Measurements from ENCODE around the gene PTPN20.

PTPN20 gene

DNA sequence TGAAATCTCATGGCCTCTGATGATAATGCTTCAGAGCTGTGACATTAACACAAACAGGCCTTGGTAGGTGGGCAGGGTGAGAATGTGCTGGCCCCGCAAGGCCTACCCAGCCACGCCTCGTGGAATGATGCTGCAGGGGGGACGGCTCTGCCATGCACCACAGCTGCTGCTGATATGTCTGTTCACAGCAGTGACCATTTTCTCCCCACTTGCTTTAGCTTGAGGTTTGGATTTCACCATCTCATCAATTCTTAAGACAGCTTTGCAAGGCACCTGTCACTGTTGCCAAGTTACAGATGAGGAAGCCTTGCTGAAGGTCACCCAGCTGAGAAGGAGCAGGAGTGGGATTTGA lies 128.3 kb downstream of the PTPN20 start:
- no peak overlapping the region for H3K4me3 ChIP-seq (replicated peaks; ENCODE audit: low read depth, low read length)
- TF ChIP-seq, protein P1, sequence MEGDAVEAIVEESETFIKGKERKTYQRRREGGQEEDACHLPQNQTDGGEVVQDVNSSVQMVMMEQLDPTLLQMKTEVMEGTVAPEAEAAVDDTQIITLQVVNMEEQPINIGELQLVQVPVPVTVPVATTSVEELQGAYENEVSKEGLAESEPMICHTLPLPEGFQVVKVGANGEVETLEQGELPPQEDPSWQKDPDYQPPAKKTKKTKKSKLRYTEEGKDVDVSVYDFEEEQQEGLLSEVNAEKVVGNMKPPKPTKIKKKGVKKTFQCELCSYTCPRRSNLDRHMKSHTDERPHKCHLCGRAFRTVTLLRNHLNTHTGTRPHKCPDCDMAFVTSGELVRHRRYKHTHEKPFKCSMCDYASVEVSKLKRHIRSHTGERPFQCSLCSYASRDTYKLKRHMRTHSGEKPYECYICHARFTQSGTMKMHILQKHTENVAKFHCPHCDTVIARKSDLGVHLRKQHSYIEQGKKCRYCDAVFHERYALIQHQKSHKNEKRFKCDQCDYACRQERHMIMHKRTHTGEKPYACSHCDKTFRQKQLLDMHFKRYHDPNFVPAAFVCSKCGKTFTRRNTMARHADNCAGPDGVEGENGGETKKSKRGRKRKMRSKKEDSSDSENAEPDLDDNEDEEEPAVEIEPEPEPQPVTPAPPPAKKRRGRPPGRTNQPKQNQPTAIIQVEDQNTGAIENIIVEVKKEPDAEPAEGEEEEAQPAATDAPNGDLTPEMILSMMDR (IDR thresholded peaks at IDR 0.05; ENCODE audit: low read length, missing control alignments), result no peak
- no peak for DNase-seq (ENCODE audit: low read depth)

DNA sequence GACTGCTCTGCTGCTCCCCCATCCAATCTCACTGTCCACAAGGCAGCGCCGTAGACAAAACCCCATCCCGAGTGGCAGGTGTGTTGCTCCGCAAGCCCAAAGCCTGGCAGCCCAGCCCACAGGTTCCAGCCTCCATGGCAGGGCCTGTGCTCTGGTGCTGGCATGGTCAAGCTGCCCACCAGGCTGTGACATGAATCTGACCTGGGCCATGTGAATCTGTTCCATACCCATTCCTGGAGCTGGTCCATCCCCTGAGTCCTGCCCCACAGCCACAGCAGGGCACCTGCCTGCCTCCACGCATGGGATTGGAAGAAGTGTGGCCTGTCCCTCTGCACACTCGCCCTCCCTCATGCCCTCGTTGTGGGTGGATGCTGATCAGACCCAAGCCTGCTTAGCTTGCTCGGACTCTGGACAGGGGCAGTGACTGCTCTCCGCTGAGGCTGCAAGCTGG lies 128.8 kb downstream of the PTPN20 start:
- H3K4me3 ChIP-seq (replicated peaks; ENCODE audit: low read depth, low read length), result no peak overlapping the region
- DNase-seq (ENCODE audit: low read depth), result no peak
- TF ChIP-seq, protein P1 (IDR thresholded peaks at IDR 0.05; ENCODE audit: low read length, missing control alignments), result no peak

DNA sequence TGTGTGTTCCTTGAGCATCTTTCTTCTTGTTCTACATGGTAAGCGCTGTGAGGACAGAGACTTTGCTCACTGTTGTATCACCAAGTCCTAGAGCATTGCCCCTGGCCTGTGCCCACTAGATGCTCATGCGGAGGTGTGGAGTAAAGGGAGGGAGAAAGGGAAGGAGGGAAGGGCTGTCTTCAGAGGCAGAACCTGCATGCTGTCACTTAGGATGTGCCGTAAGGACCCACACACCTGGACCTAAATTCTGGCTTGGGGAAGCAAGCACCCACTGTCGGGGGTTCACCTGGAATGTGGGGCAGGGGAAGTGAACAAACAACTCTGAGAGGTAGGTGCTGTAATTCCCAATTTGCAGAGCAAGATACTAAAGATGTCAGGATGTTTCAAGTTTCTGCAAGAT lies 129.5 kb downstream of the PTPN20 start:
- DNase-seq (ENCODE audit: low read depth), result no peak
- no peak overlapping the region for H3K4me3 ChIP-seq (replicated peaks; ENCODE audit: low read depth, low read length)
- TF ChIP-seq, protein P1 (IDR thresholded peaks at IDR 0.05; ENCODE audit: low read length, missing control alignments), result no peak

DNA sequence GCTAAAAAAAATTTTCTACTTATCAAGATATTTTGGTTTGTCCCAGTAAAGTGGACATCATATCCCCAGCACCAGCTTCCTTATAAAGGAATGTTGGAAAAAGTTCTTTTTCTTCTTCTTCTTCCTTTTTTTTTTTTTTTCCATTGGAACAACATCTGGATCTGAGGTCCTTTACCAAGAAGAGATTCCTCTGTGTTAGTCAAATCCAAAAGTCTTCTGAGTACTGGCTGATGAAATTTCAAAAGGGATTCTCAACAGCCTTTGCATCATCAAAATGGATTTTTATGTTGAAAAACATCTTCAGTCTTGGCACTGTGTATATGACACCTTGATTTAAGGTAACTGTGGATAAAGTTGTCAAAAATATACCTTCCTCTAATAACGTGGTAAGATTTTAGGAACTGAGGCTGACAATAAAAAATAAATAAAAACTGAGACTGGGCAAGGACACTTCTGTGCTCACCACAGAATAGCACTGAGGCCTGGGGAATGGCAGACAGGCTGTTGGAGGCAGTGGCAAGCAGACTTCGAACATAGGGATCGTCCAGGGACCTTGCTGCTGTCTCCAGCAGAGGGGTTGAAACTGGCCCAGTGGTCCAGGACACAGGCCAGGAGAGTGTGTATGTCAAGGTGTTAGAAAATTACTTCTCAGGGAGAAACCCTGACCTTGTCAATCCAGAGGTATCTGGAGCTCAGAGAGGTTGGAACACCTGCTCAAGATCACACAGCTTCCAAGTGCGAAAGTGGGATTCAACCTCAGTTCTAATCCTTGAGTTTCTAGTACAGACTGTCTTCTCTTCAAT lies 130.4 kb downstream of the PTPN20 start:
- no peak for DNase-seq (ENCODE audit: low read depth)
- TF ChIP-seq, protein P1 (IDR thresholded peaks at IDR 0.05; ENCODE audit: low read length, missing control alignments), result no peak
- no peak overlapping the region for H3K4me3 ChIP-seq (replicated peaks; ENCODE audit: low read depth, low read length)

DNA sequence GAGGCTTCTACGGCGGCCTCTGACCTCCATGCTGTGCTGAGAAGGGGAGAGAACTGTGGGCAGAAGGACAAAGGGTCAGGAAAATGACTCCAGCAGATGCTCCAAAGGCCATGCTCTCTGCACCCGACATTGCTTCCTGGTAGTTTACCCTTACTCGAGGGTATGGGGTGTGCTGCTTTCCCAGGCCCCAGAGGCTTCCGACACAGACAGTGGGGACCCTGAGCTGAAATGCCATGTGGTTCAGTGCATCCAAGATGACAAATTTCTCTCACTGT lies 130.9 kb downstream of the PTPN20 start:
- no peak overlapping the region for H3K4me3 ChIP-seq (replicated peaks; ENCODE audit: low read depth, low read length)
- TF ChIP-seq, protein P1 (IDR thresholded peaks at IDR 0.05; ENCODE audit: low read length, missing control alignments), result no peak
- no peak for DNase-seq (ENCODE audit: low read depth)

DNA sequence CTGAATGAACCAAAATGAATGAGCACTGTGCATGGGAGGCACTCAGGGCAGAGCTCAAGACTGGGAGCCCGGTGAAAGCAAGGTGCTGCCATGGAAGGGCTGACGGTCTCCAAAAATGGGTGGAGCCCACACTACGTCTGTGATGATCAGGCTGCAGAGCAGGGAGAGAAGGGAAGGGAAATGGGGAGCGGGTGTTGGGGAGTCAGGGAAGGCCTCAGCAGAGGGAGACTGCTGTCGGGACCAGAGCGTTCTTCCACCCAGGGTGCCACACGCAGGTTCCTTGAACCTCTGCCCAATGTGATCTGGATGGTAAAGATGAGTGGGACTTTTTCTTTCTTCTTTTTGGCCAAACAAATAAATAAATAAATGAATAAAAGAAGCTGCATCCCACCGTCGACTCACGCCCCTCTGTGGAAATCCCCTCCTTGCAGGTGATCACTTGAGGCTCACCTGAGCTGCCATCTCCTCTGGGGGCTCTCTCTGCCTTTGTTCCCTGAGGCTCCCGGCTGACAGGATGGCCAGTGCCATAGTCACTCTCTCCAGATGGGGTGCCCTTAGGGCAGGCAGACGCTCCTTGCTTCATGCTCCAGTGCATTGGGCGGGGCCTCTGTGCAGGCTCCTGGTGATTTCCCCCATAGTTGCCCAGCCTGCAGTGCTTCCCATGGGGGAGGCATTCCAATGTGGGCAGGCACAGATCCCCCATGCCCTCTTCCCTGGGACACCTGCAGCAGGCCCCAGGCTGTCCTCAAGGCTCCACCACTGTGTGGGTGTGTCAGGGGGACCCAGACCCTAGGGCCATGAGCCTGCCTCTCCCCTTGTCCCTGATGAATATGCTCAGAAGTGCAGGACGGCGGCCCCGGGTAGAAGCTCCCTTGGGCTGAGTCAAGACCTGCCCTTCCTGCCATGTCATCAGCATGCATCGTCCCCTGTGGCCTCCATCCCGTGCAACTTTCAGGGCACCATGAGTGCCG lies 131.8 kb downstream of the PTPN20 start:
- no peak overlapping the region for H3K4me3 ChIP-seq (replicated peaks; ENCODE audit: low read depth, low read length)
- no peak for DNase-seq (ENCODE audit: low read depth)
- TF ChIP-seq, protein P1 (IDR thresholded peaks at IDR 0.05; ENCODE audit: low read length, missing control alignments), result no peak

All from fibroblast of pulmonary artery (primary cell).